Tibial nerve (tissue), 4 donors: ENCODE measurements around the gene RHEX. TPM values are rescaled to one million over a fixed set of nuclear protein-coding genes. Genes with fewer than 3 reads are reported as not detected.
A peak's percentile ranks its signal among the peaks of the same experiment; 100 is the strongest.

Experiments
- DNase-seq, 2 donors: peaks; one replicate each; pipeline ENCODE4 v3.0.0-alpha.2; 2019; ENCODE audit warnings: low spot score in 2 of 2
- H3K27ac ChIP-seq, 4 donors: fragments of 200-600 bp; sonication (generic) in 3 of 4; one replicate each; pipeline ENCODE4 v1.5.1; 2017 to 2019; ENCODE audit warnings: mild to moderate bottlenecking in 1 of 4
- H3K27me3 ChIP-seq, 2 donors: fragments of 200-600 bp; sonication (generic) in 1 of 2; one replicate each; pipeline versions ENCODE4 v1.5.1 to v1.6.0; 2017 to 2019
- H3K36me3 ChIP-seq, 3 donors: fragments of 200-600 bp; sonication (generic); one replicate each; pipeline ENCODE4 v1.5.1; 2018 to 2019
- H3K4me1 ChIP-seq, 4 donors: fragments of 200-600 bp; sonication (generic) in 3 of 4; one replicate each; pipeline ENCODE4 v1.5.1; 2017 to 2019
- H3K4me3 ChIP-seq, 4 donors: fragments of 200-600 bp; sonication (generic) in 3 of 4; one replicate each; pipeline ENCODE4 v1.5.1; 2017 to 2019; ENCODE audit warnings: mild to moderate bottlenecking in 1 of 4, moderate library complexity in 1 of 4
- H3K9me3 ChIP-seq, 4 donors: fragments of 200-600 bp; sonication (generic) in 3 of 4; one replicate each; pipeline ENCODE4 v1.5.1; 2017 to 2019
- CTCF ChIP-seq, 5 experiments: fragments of 200-600 bp in 3 of 5; fragments of 450-650 bp in 2 of 5; sonication (generic) in 3 of 5; IDR thresholded peaks; one replicate each; pipeline ENCODE4 v1.5.1; 2016 to 2019; ENCODE audit warnings: antibody characterized with exemption in 5 of 5, mild to moderate bottlenecking in 3 of 5, moderate library complexity in 2 of 5
- EP300 ChIP-seq, 2 donors: sonication (generic); formaldehyde crosslinking; IDR thresholded peaks; one replicate each; pipeline ENCODE4 v1.6.1; 2017; ENCODE audit warnings: antibody characterized with exemption in 2 of 2, mild to moderate bottlenecking in 1 of 2
- POLR2A ChIP-seq, 2 donors: fragments of 450-650 bp; IDR thresholded peaks; one replicate each; pipeline ENCODE4 v1.6.1; 2017; ENCODE audit warnings: antibody characterized with exemption in 2 of 2, mild to moderate bottlenecking in 2 of 2, moderate library complexity in 2 of 2
- WGBS, 2 donors: methylation state at CpG; one replicate each; pipeline ENCODE4 v1.1.5; 2018; 5-methylcytosine and 5-hydroxymethylcytosine counted together
- total RNA-seq, 4 donors: library from RNA; depleted of rRNA; stranded (reverse); fragments of >200 nt; gene quantifications; one replicate each; pipeline ENCODE4 v1.1.0, GENCODE V29; 2016

Gene RHEX
- total RNA-seq, 4 donors from 2014 or later: 1.2 to 4.8 TPM; not detected in 2

DNA sequence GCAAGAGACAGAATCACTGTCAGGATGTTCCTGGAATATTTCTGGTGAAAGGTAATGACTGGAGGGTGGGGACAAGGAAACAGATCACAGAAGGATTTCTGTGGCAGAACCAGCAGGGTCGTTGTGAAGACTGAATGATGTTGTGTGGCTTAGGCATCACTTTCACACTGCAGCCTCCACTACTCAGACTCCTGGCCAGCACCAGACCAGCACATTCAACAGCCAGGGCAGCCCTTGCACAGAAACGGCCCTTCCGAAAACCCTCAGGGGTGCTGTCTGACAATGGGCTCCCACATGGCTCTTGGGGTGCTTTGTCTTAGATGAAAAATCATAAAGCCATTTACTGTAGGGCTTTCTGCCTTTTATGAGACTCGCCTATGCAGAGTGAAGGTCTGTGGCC, 46.0 kb upstream of the RHEX start:
- no peaks in the 10 kb centered on the region for H3K9me3 ChIP-seq
- TF ChIP-seq POLR2A (IDR thresholded peaks at IDR 0.05) (no peak), EP300 (IDR thresholded peaks at IDR 0.05) (no peak), CTCF (IDR thresholded peaks at IDR 0.05) (no peak)
- H3K27ac ChIP-seq: no peak overlapping the region
- H3K36me3 ChIP-seq: no peaks in the 10 kb centered on the region
- H3K4me3 ChIP-seq: no peak overlapping the region
- no peak for DNase-seq
- whole genome bisulfite sequencing, 2 donors: 64 to 77% methylated on average over 4 of the region's 4 CpGs
- H3K27me3 ChIP-seq: no peaks in the 10 kb centered on the region
- H3K4me1 ChIP-seq: peaks cover 0 to 28% (median 16%) of the 10 kb centered on the region in 4 donors

GRCh38 chr1:206010060-206010459, 42.9 kb upstream of the RHEX start:
- Histone ChIP-seq H3K9me3 (no peaks in the 10 kb centered on the region), H3K36me3 (no peaks in the 10 kb centered on the region), H3K4me3 (no peak overlapping the region), H3K4me1 (peaks cover 0 to 4% (median 2%) of the 10 kb centered on the region in 4 donors), H3K27me3 (no peaks in the 10 kb centered on the region), H3K27ac (no peak overlapping the region)
- no peak for TF ChIP-seq CTCF (IDR thresholded peaks at IDR 0.05)
- no peak for TF ChIP-seq EP300 (IDR thresholded peaks at IDR 0.05)
- no peak for TF ChIP-seq POLR2A (IDR thresholded peaks at IDR 0.05)
- 58 to 63% methylated on average over 5 of the region's 5 CpGs for WGBS, 2 donors
- no peak for DNase-seq

DNA sequence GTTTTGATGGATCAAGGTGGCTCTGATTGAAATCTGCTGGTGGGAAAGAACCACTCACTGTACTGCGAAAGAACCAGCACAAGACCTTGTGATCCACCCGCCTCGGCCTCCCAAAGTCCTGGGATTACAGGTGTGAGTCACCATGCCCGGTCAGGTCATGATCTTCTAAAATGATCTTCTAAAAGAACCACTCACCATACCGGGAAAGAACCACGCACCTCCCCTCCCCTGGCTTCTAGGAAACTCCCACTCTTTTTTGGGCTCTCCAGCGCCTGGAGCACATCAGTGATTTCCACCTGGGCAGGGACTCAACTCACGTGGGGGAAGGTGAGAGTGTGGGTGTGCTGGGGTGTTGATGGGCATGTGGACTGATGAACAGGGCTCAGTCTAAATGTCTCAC, 41.9 kb upstream of the RHEX start:
- Histone ChIP-seq H3K36me3 (no peaks in the 10 kb centered on the region), H3K4me1 (peaks cover 0 to 4% (median 0%) of the 10 kb centered on the region in 4 donors), H3K27ac (no peak overlapping the region), H3K9me3 (no peaks in the 10 kb centered on the region), H3K4me3 (no peak overlapping the region), H3K27me3 (no peaks in the 10 kb centered on the region)
- DNase-seq: no peak
- WGBS, 2 donors: 87 to 88% methylated on average over 8 of the region's 8 CpGs
- TF ChIP-seq CTCF (IDR thresholded peaks at IDR 0.05) (no peak), EP300 (IDR thresholded peaks at IDR 0.05) (no peak), POLR2A (IDR thresholded peaks at IDR 0.05) (no peak)

DNA sequence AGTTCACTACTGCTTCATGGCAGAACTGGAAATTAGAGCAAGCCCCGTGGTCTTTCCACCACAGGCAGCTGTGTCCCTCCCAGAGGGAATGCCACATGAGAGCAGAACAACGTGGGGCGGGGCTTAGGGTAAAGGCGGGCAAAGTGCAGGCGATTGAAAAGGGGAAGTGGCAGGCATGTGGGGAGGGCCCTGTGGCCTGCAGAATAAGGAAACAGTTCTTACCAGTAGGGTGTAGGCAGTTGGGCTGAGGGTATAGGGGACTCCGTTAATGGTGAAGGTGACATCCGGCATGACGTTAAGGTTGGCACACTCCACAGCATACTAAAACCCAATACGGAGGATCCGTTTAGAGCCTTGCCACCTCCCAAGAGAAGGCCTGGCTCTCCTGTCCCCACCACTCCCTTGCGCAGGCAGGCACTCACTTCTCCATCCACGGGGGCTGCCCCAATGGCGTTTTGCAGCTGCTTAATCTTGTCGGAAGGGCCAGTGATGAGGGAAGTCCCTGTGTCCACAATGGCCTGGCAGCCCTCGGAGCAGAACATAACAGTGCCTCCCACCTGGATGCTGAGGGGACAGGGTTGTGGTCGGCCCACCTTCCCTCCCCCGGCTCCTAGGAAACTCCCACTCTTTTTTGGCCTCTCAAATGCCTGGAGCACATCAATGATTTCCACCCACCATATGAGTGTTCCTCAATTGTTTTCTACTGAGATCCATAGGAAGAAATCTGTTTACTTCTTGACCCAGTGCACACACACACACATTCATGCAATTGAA, 40.7 kb upstream of the RHEX start:
- Histone ChIP-seq H3K27ac (peak overlapping the region in 1 of 4 donors; percentile 40), H3K36me3 (no peaks in the 10 kb centered on the region), H3K4me1 (peaks cover 0 to 4% (median 0%) of the 10 kb centered on the region in 4 donors), H3K9me3 (no peaks in the 10 kb centered on the region), H3K4me3 (no peak overlapping the region), H3K27me3 (no peaks in the 10 kb centered on the region)
- DNase-seq: peak; percentile 38 to 70
- 54 to 70% methylated on average over 16 to 17 of the region's 17 CpGs for WGBS, 2 donors
- TF ChIP-seq POLR2A (IDR thresholded peaks at IDR 0.05): no peak
- no peak for TF ChIP-seq CTCF (IDR thresholded peaks at IDR 0.05)
- peak in 1 of 2 donors; percentile 52 for TF ChIP-seq EP300 (IDR thresholded peaks at IDR 0.05)

DNA sequence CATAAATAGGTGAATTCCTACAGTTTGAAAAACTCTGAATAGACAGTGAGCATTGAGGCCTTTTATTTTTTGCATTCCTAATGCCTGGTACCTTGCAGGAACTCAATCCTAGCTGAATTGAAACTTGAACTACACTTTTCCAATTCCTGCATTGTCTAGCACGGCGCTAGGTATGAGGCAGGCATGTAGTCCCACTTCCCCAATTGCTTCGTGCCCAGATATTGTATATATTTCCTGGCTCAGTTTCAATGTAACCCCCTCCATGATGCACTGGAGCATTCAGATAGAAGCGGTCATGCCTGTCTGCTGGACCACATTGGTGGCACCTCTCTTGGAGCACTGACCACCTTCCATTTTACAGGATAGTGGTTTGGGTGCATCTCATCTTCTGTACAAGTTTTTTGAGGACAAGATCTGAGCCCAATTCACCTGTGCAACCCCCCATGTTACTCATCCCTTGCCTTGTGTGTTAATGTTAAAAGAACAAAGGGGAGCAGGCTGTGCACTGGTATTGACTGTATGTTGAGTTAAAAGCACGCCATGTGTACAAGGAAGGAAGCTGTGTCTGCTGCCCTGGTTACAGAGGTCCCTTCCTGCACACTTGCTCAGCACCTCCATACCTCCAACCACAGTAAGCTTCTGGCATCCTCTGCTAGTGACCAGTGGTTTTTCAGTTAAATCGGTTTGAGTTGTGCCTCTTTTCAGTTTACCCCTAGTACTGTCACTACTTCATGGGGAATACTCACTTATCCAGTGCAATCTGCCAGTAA, 39.8 kb upstream of the RHEX start:
- no peaks in the 10 kb centered on the region for H3K9me3 ChIP-seq
- no peak overlapping the region for H3K4me3 ChIP-seq
- H3K27ac ChIP-seq: no peak overlapping the region
- 80 to 88% methylated on average over 6 of the region's 6 CpGs for WGBS, 2 donors
- H3K4me1 ChIP-seq: peaks cover 0 to 4% (median 0%) of the 10 kb centered on the region in 4 donors
- no peaks in the 10 kb centered on the region for H3K27me3 ChIP-seq
- TF ChIP-seq CTCF (IDR thresholded peaks at IDR 0.05): no peak
- TF ChIP-seq EP300 (IDR thresholded peaks at IDR 0.05): no peak
- TF ChIP-seq POLR2A (IDR thresholded peaks at IDR 0.05): no peak
- H3K36me3 ChIP-seq: no peaks in the 10 kb centered on the region
- no peak for DNase-seq
